GM04504 (cell line): ENCODE results near the gene RPL21.

Experiments
- DNase-seq: peaks from one replicate; pipeline ENCODE4 v3.0.0-alpha.2; 2012; ENCODE audit warnings: low read depth

Gene RPL21

GRCh38 chr13:27258637-27259386 lies 7.5 kb downstream of the RPL21 start:
- no peak for DNase-seq

GRCh38 chr13:27259831-27260230 lies 8.5 kb downstream of the RPL21 start:
- no peak for DNase-seq

- no peak for DNase-seq
Observed at GRCh38 chr13:27261396-27261795, 10.0 kb downstream of the RPL21 start.

GRCh38 chr13:27263438-27263837 lies 12.1 kb downstream of the RPL21 start:
- DNase-seq, result no peak

GRCh38 chr13:27264181-27264580 lies 12.8 kb downstream of the RPL21 start:
- DNase-seq, result peak; percentile 50

GRCh38 chr13:27264648-27265047 lies 13.3 kb downstream of the RPL21 start:
- no peak for DNase-seq

- no peak for DNase-seq
Observed at GRCh38 chr13:27266917-27267316, 15.6 kb downstream of the RPL21 start.

- DNase-seq, result no peak
Observed at GRCh38 chr13:27267596-27267995, 16.2 kb downstream of the RPL21 start.

GRCh38 chr13:27269114-27269665 lies 17.8 kb downstream of the RPL21 start:
- no peak for DNase-seq

GRCh38 chr13:27270594-27271520 lies 19.5 kb downstream of the RPL21 start, which contains the start of gene RASL11A:
Gene RASL11A (plus strand): TSS chr13:27270830. CDS start chr13:27270945, 115 bp downstream.
- DNase-seq, result peak; percentile 73

GRCh38 chr13:27271570-27272096 lies 20.3 kb downstream of the RPL21 start:
- no peak for DNase-seq

GRCh38 chr13:27273658-27274425 lies 22.5 kb downstream of the RPL21 start:
- DNase-seq, result no peak

GRCh38 chr13:27274631-27275030 lies 23.3 kb downstream of the RPL21 start:
- no peak for DNase-seq

GRCh38 chr13:27276188-27276587 lies 24.8 kb downstream of the RPL21 start:
- DNase-seq, result peak; percentile 56

- no peak for DNase-seq
Observed at GRCh38 chr13:27279506-27279905, 28.1 kb downstream of the RPL21 start.

GRCh38 chr13:27280009-27280656 lies 28.8 kb downstream of the RPL21 start:
- DNase-seq, result no peak

GRCh38 chr13:27280841-27281240 lies 29.5 kb downstream of the RPL21 start:
- DNase-seq, result no peak

- no peak for DNase-seq
Observed at GRCh38 chr13:27281420-27281819, 30.1 kb downstream of the RPL21 start.

- DNase-seq, result no peak
Observed at GRCh38 chr13:27283906-27284493, 32.6 kb downstream of the RPL21 start.

GRCh38 chr13:27288392-27288791 lies 37.0 kb downstream of the RPL21 start:
- no peak for DNase-seq
